DMS153 treated with DMSO at 0.1 percent for 48 hours (cell line): ENCODE measurements around the gene EPPIN.
"Not testable (repeated sequence)": the region's sequence is repeated elsewhere in the genome, so short reads cannot be mapped to it uniquely, and the experiment has no call there.

Experiments used
- DNase-seq: peaks from one replicate; lab custom pipeline; 2025; ENCODE audit not compliant: unreplicated experiment; lab: John Stamatoyannopoulos, UW

EPPIN gene

GRCh38 chr20:45547206-45547770, at the start of gene EPPIN:
TSS of gene EPPIN (minus strand) at chr20:45547401. CDS start at chr20:45547357, 44 bp downstream.
- DNase-seq: no peak

GRCh38 chr20:45595235-45595634, 48.0 kb upstream of the EPPIN start:
- no peak for DNase-seq

DNA sequence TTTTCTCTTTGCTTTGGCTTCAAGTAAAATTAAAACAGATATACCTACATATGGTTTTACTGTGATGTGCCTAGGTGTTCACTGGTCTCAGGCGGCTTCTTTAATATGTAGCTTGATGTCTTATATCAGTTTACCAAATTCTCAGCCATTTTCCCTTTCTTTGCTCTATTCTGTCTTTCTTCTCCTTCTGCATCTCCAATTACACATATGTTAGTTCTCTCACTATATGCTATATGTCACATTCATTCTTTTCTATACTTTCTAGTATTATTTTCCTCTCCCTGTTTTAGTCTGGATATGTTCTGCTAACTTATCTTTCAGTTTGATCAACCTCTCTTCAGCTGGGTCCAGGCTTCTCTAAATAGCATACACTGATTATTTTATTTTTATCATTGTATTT, 46.3 kb upstream of the EPPIN start:
- DNase-seq: no peak

DNA sequence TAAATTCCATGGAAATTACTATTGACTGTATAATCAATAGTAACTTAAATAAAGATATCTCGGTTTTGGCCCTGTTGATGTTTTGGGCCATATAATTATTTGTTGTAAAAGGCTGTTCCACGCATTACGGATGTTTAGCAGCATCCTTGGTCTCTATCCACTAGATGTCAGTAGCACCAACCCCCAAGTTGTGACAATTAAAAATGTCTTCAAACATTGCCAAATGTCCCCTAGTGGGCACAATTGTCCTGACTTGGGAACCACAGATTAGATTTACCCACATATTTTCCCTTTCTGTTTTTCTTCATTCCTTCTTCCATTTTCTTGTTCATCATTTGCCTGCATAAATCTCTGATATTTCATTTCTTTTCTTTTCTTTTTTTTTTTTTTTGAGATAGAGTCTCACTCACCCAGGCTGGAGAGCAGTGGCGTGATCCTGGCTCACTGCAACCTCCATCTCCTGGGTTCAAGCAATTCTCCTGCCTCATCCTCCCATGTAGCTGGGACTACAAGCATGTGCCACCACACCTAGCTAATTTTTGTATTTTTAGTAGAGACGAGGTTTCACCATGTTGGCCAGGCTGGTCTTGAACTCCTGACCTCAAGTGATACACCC, 45.5 kb upstream of the EPPIN start:
- peak; percentile 3 for DNase-seq

GRCh38 chr20:45589725-45590124, 42.5 kb upstream of the EPPIN start:
- DNase-seq: no peak

DNA sequence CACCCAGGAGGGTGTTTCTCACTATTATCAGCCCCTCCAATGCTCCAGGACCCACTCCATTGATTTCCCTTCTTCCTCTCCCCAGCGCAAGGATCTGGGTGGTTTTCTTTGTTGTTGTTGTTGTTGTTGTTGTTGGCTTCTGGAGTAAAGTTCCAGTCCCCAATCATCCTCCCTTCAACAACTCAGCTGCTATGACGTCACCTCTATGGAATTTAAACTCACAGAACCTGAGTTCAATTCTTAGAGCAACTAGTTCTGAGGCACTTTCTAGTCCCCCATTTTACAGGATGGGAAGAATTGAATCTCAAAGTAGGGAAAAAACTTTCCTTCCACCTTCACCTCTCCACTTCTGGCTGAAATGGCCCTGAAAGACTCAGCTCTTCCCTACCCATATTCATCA, 41.6 kb upstream of the EPPIN start:
- no peak for DNase-seq

- not testable (repeated sequence) for DNase-seq
Observed at GRCh38 chr20:45585986-45586385, 38.8 kb upstream of the EPPIN start.

GRCh38 chr20:45584294-45584693, 37.1 kb upstream of the EPPIN start:
- DNase-seq: not testable (repeated sequence)

DNA sequence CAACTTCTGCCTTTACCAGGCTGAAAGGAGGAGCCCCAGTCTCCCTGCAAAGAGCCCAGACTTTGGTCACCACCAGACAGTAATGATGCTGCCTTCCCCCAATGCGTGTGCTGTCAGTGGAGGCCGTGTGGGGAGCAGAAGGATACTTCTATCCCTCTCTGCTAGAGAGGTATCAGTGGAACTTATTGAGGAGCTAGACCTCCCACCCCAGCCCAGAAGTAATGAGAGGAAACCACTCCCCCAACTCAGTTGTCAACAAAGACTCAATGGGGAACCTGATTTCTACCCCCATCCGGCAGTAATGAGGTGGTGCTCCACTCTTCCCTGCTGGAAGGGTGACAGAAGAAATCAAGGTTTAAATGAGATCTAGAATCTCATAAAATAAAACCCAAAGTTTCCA, 36.3 kb upstream of the EPPIN start:
- DNase-seq: no peak

DNA sequence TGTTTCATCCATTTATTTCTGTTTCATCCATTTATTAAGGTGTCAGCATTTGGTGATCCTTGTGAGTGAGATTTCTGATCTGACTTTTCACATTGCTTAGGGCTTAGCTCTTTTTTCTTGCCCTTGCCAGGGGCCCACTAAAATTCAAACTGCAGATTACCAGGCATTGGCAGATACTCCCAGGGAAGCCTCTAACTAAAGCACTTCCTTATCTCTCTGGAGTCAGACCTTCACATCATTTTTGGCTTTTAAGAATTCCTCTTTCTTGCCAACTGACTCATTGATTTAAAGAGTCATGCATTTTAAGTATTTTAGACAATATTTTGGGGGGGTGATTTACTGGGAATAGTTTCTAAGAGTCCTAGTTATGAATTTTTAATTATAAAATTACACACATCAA, 34.5 kb upstream of the EPPIN start:
- DNase-seq: no peak

DNA sequence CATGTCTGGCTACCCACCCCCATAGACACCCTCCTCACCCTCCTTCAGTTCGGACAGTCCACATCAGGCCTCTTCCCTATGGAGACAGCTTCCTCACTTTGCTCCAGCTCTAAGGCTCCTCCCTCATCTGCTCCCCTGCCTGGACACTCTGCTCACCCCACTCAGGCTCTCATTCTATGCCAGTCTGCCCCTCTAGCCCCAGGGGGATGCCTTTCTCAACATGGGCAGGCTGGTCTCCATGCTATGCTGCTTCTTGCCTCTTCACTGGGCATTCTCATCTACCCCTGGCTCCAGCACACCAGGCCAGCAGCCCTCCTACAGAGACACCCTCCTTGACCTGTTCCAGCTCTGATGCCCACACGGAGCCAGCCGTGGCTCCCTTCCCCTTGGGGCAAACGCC, 32.0 kb upstream of the EPPIN start, which contains the start of gene WFDC8:
Gene WFDC8 (minus strand): TSS at position 101 of the 400 bp plus-strand sequence. CDS start 37 bp downstream, at position 64.
- no peak for DNase-seq

DNA sequence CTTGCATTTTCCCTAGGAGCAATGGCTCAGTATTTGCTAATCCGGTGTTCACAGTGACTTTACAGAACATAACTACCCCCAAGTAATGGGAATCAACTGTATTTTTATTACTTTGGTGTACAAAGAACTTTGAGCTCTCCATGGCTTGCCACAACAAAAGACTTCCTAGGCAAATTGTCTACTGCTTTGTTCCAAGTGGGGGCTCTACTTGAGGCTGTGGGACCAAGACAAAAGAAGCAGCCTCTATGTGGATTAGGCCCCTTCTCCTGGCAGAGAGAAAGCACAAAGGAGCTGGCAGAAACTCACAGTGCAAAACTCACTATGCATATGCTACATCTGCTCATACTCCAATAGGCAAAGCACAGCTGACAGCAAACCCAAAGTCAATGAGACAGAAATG, 31.0 kb upstream of the EPPIN start:
- DNase-seq: no peak

DNA sequence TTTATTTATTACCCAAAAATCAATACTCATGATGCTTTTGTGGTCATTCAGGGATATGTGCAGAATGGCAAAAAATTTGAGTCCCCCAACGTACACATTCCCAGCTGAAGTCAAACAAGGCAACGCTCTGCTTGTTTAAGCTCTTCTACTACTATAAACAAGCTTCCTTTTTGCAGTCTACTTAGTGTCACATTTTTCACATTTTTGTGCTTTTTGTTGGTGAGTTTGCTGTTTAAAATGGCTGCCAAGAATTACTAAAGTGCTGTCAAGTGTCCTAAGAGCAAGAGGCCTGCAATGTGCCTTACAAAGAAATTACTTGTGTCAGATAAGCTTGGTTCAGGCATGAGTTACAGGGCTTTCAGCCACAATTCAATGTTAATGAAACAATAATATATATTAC, 29.8 kb upstream of the EPPIN start:
- no peak for DNase-seq

- no peak for DNase-seq
Observed at GRCh38 chr20:45575931-45576330, 28.7 kb upstream of the EPPIN start.

DNA sequence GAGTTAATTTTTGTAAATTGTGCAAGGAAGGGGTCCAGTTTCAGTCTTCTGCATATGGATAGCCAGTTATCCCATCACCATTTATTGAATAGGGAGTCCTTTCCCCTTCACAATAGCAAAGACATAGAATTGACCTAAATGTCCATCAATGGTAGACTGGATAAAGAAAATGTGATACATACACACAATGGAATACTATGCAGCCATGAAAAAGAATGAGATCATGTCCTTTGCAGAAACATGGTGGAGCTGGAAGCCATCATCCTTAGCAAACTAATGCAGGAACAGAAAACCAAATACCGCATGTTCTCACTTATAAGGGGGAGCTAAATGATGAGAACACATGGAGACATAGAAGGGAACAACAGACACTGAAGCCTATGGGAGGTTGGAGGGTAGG, 22.4 kb upstream of the EPPIN start:
- DNase-seq: not testable (repeated sequence)

- no peak for DNase-seq
Observed at GRCh38 chr20:45564760-45565276, 17.6 kb upstream of the EPPIN start.

DNA sequence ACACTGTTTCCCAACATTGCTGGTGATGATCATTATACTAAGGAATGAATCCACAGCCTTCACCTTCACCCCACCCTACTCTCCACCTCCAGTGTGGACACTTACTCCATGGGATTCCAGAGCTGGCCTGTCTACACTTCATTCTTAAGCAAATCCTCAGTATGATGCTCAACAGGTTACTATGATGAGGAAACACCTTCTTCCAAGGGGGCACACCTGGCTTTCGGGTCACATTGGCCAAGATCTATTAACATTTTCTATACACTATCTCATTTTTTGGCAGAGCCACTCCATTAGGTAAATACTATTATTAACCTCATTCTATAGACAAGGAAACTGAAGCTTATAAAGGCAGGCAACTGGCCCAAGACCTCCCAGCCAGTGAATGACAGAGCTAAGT, 8.0 kb upstream of the EPPIN start:
- no peak for DNase-seq

DNA sequence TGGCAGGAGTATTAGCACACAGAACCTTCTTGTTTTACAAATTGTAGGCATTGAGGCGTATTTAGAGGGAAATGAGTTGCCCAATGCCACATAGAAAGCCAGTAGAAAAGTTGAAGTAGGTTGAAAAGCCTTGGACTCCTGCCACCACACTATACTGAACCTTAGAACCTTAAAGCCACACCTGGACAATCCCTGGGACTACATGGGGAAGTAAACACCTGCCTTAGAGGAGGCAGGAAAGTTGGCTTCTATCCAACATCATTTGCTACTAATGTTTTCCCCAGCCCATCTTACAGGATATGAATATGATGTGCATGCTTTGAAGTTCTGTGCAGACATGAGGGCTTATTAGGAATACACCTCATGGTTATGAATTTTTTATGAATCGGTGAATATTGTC, 5.3 kb upstream of the EPPIN start:
- no peak for DNase-seq

DNA sequence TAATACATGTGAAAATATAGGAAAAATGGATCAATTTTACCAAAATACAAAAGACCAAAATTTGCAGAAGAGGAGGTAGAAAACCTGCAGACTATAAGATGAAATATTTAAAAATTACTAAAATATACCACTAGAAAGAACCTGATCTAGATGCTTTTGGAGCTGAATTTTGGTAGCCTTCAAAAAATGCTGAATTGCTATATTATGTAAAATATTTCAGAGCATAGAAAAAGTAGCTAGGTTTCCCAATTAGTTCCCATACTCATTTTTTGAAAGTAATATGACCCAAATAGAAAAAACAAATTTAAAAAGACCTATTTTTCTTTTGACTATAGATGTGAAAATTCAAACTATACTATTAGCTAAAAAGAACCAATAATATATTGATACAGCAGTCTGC, 3.6 kb upstream of the EPPIN start:
- no peak for DNase-seq

DNA sequence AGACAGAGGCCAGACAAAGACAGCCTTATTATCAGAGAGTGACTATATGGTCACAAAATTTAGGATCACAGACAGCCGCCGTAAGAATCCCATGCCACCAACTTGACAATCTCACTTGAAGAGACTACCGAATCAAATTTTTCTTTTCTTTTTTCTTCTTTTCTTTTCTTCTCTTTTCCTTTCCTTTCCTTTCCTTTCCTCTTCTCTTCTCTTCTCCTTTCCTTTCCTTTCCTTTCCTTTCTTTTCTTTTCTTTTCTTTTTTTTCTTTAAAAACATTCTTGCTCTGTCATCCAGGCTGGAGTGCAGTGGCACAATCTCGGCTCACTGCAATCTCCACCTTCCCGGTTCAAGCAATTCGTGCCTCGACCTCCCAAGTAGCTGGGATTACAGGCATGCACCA, 1.2 kb upstream of the EPPIN start:
- DNase-seq: no peak

GRCh38 chr20:45545754-45546453, 1.3 kb downstream of the EPPIN start:
- DNase-seq: no peak

GRCh38 chr20:45545351-45545750, 1.9 kb downstream of the EPPIN start:
- no peak for DNase-seq
